MG63 (cell line): ENCODE measurements around the gene KAT6B. TPM values are rescaled to one million over a fixed set of nuclear protein-coding genes. Genes with fewer than 3 reads are reported as not detected.

ENCODE experiments used
- DNase-seq: peaks from one replicate; pipeline ENCODE4 v3.0.0-alpha.2; 2020
- H3K27me3 ChIP-seq: fragments of 250-450 bp; sonication (Bioruptor Pico); 2 replicates; pipeline ENCODE4 v1.5.1; 2020; ENCODE audit warnings: mild to moderate bottlenecking, moderate library complexity
- H3K36me3 ChIP-seq: fragments of 250-450 bp; sonication (Bioruptor Pico); 2 replicates; pipeline ENCODE4 v1.5.1; 2020; ENCODE audit warnings: mild to moderate bottlenecking, moderate library complexity
- H3K4me3 ChIP-seq: fragments of 250-450 bp; sonication (Bioruptor Pico); 2 replicates; pipeline ENCODE4 v1.5.1; 2020; ENCODE audit warnings: mild to moderate bottlenecking, moderate library complexity
- H3K9me3 ChIP-seq: fragments of 250-450 bp; sonication (Bioruptor Pico); 2 replicates; pipeline ENCODE4 v1.5.1; 2020; ENCODE audit warnings: mild to moderate bottlenecking, moderate library complexity
- total RNA-seq: library from RNA; depleted of rRNA; stranded (reverse); fragments of >200 nt; shearing (Covaris generic); gene quantifications from 2 replicates; pipeline ENCODE4 v1.2.3, GENCODE V29; 2014; ENCODE audit warnings: low replicate concordance

KAT6B gene
- total RNA-seq, 1 experiment from 2014 or later: 6.7 TPM

GRCh38 chr10:75057680-75058079 lies 231.3 kb downstream of the KAT6B start:
- Histone ChIP-seq H3K4me3 (no peak overlapping the region), H3K9me3 (no peaks in the 10 kb centered on the region), H3K27me3 (no peaks in the 10 kb centered on the region), H3K36me3 (no peaks in the 10 kb centered on the region)
- no peak for DNase-seq

GRCh38 chr10:75058161-75058560 lies 231.8 kb downstream of the KAT6B start:
- Histone ChIP-seq H3K36me3 (no peaks in the 10 kb centered on the region), H3K4me3 (no peak overlapping the region), H3K27me3 (no peaks in the 10 kb centered on the region), H3K9me3 (no peaks in the 10 kb centered on the region)
- DNase-seq: peak; percentile 72

- Histone ChIP-seq H3K9me3 (no peaks in the 10 kb centered on the region), H3K27me3 (no peaks in the 10 kb centered on the region), H3K4me3 (no peak overlapping the region), H3K36me3 (no peaks in the 10 kb centered on the region)
- DNase-seq: no peak
Measured at GRCh38 chr10:75061709-75062505, 235.5 kb downstream of the KAT6B start.

GRCh38 chr10:75062506-75063299 lies 236.3 kb downstream of the KAT6B start:
- no peaks in the 10 kb centered on the region for H3K9me3 ChIP-seq
- no peaks in the 10 kb centered on the region for H3K36me3 ChIP-seq
- H3K27me3 ChIP-seq: no peaks in the 10 kb centered on the region
- H3K4me3 ChIP-seq: no peak overlapping the region
- peak; percentile 13 for DNase-seq

GRCh38 chr10:75063461-75064230 lies 237.2 kb downstream of the KAT6B start:
- no peaks in the 10 kb centered on the region for H3K9me3 ChIP-seq
- no peak for DNase-seq
- no peaks in the 10 kb centered on the region for H3K36me3 ChIP-seq
- H3K27me3 ChIP-seq: no peaks in the 10 kb centered on the region
- no peak overlapping the region for H3K4me3 ChIP-seq

GRCh38 chr10:75065076-75065475 lies 238.7 kb downstream of the KAT6B start:
- Histone ChIP-seq H3K4me3 (no peak overlapping the region), H3K36me3 (no peaks in the 10 kb centered on the region), H3K27me3 (no peaks in the 10 kb centered on the region), H3K9me3 (no peaks in the 10 kb centered on the region)
- DNase-seq: no peak

- DNase-seq: no peak
- Histone ChIP-seq H3K27me3 (no peaks in the 10 kb centered on the region), H3K9me3 (no peaks in the 10 kb centered on the region), H3K36me3 (no peaks in the 10 kb centered on the region), H3K4me3 (no peak overlapping the region)
Measured at GRCh38 chr10:75066271-75066670, 239.9 kb downstream of the KAT6B start.

- Histone ChIP-seq H3K9me3 (no peaks in the 10 kb centered on the region), H3K36me3 (no peaks in the 10 kb centered on the region), H3K4me3 (no peak overlapping the region), H3K27me3 (no peaks in the 10 kb centered on the region)
- no peak for DNase-seq
Measured at GRCh38 chr10:75067272-75067671, 240.9 kb downstream of the KAT6B start.

- no peak for DNase-seq
- Histone ChIP-seq H3K27me3 (no peaks in the 10 kb centered on the region), H3K36me3 (no peaks in the 10 kb centered on the region), H3K4me3 (no peak overlapping the region), H3K9me3 (no peaks in the 10 kb centered on the region)
Measured at GRCh38 chr10:75068523-75068922, 242.1 kb downstream of the KAT6B start.

GRCh38 chr10:75070476-75070875 lies 244.1 kb downstream of the KAT6B start:
- Histone ChIP-seq H3K9me3 (no peaks in the 10 kb centered on the region), H3K4me3 (no peak overlapping the region), H3K27me3 (no peaks in the 10 kb centered on the region), H3K36me3 (no peaks in the 10 kb centered on the region)
- DNase-seq: no peak

- Histone ChIP-seq H3K27me3 (no peaks in the 10 kb centered on the region), H3K9me3 (no peaks in the 10 kb centered on the region), H3K4me3 (no peak overlapping the region), H3K36me3 (no peaks in the 10 kb centered on the region)
- DNase-seq: no peak
Measured at GRCh38 chr10:75070961-75071428, 244.6 kb downstream of the KAT6B start.

- DNase-seq: no peak
Measured at GRCh38 chr10:75071756-75072155, 245.4 kb downstream of the KAT6B start.

GRCh38 chr10:75072727-75073126 lies 246.3 kb downstream of the KAT6B start:
- H3K9me3 ChIP-seq: no peaks in the 10 kb centered on the region
- no peak overlapping the region for H3K4me3 ChIP-seq
- no peak for DNase-seq
- H3K27me3 ChIP-seq: no peaks in the 10 kb centered on the region
- H3K36me3 ChIP-seq: no peaks in the 10 kb centered on the region

More at GRCh38 chr10:75071756-75072155, 245.4 kb downstream of the KAT6B start:
- Histone ChIP-seq H3K27me3 (no peaks in the 10 kb centered on the region), H3K36me3 (no peaks in the 10 kb centered on the region), H3K9me3 (no peaks in the 10 kb centered on the region), H3K4me3 (no peak overlapping the region)

- Histone ChIP-seq H3K9me3 (no peaks in the 10 kb centered on the region), H3K36me3 (no peaks in the 10 kb centered on the region), H3K27me3 (no peaks in the 10 kb centered on the region), H3K4me3 (no peak overlapping the region)
- no peak for DNase-seq
Measured at GRCh38 chr10:75073442-75073841, 247.0 kb downstream of the KAT6B start.

- Histone ChIP-seq H3K27me3 (no peaks in the 10 kb centered on the region), H3K4me3 (no peak overlapping the region), H3K36me3 (no peaks in the 10 kb centered on the region), H3K9me3 (no peaks in the 10 kb centered on the region)
- DNase-seq: no peak
Measured at GRCh38 chr10:75074711-75075445, 248.5 kb downstream of the KAT6B start.

GRCh38 chr10:75076348-75076747 lies 249.9 kb downstream of the KAT6B start:
- no peak for DNase-seq
- Histone ChIP-seq H3K4me3 (no peak overlapping the region), H3K9me3 (no peaks in the 10 kb centered on the region), H3K36me3 (no peaks in the 10 kb centered on the region), H3K27me3 (no peaks in the 10 kb centered on the region)
